Hepatocyte (in vitro differentiated cells): ENCODE results near the gene PRMT7. TPM values are rescaled to one million over a fixed set of nuclear protein-coding genes. Genes with fewer than 3 reads are reported as not detected.

Source experiments
- DNase-seq: peaks from one replicate; pipeline ENCODE4 v3.0.0-alpha.2; 2016; ENCODE audit warnings: low spot score
- H2AFZ ChIP-seq: fragments of 200-600 bp; sonication (generic); 2 replicates; pipeline ENCODE4 v1.6.0; 2016; ENCODE audit warnings: antibody characterized with exemption, mild to moderate bottlenecking
- H3K27ac ChIP-seq: fragments of 200-600 bp; sonication (generic); 2 replicates; pipeline ENCODE4 v1.5.1; 2016; ENCODE audit warnings: mild to moderate bottlenecking
- H3K27me3 ChIP-seq: fragments of 200-600 bp; sonication (generic); 2 replicates; pipeline ENCODE4 v1.6.1; 2016
- H3K36me3 ChIP-seq: fragments of 200-600 bp; sonication (generic); replicated peaks from 2 replicates; pipeline ENCODE4 v1.5.1; 2016; ENCODE audit warnings: low read depth; ENCODE audit not compliant: insufficient read depth
- H3K4me1 ChIP-seq: fragments of 200-600 bp; sonication (generic); 2 replicates; pipeline ENCODE4 v1.5.1; 2016; ENCODE audit warnings: mild to moderate bottlenecking, moderate library complexity; ENCODE audit not compliant: insufficient read depth
- H3K4me2 ChIP-seq: fragments of 200-600 bp; sonication (generic); 2 replicates; pipeline ENCODE4 v1.6.0; 2016
- H3K4me3 ChIP-seq: fragments of 200-600 bp; sonication (generic); 2 replicates; pipeline ENCODE4 v1.5.1; 2016; ENCODE audit warnings: mild to moderate bottlenecking
- H3K79me2 ChIP-seq: fragments of 200-600 bp; sonication (generic); 2 replicates; pipeline ENCODE4 v1.6.0; 2017; ENCODE audit warnings: mild to moderate bottlenecking
- H3K9me2 ChIP-seq: fragments of 200-600 bp; sonication (generic); replicated peaks from 2 replicates; pipeline ENCODE4 v1.6.0; 2017; ENCODE audit warnings: mild to moderate bottlenecking; ENCODE audit not compliant: insufficient read depth
- H3K9me3 ChIP-seq: fragments of 200-600 bp; sonication (generic); 2 replicates; pipeline ENCODE4 v1.5.1; 2016; ENCODE audit warnings: low read depth, mild to moderate bottlenecking
- H4K20me1 ChIP-seq: fragments of 200-600 bp; sonication (generic); 2 replicates; pipeline ENCODE4 v1.6.0; 2016; ENCODE audit warnings: mild to moderate bottlenecking; ENCODE audit not compliant: insufficient read depth, poor library complexity, severe bottlenecking
- CTCF ChIP-seq: fragments of 200-600 bp; sonication (generic); IDR thresholded peaks from 2 replicates; pipeline ENCODE4 v1.5.1; 2016; ENCODE audit warnings: antibody characterized with exemption, mild to moderate bottlenecking; ENCODE audit not compliant: poor library complexity
- EZH2 ChIP-seq: fragments of 200-600 bp; sonication (generic); IDR thresholded peaks from 2 replicates; pipeline ENCODE4 v1.6.1; 2016; ENCODE audit warnings: antibody characterized with exemption, mild to moderate bottlenecking, borderline replicate concordance
- EZH2phosphoT487 ChIP-seq: fragments of 200-600 bp; sonication (generic); IDR thresholded peaks from one replicate; pipeline ENCODE4 v1.6.1; 2018; ENCODE audit warnings: antibody characterized with exemption, mild to moderate bottlenecking, low read depth, moderate library complexity; ENCODE audit not compliant: unreplicated experiment, severe bottlenecking
- WGBS: methylation state at CpG from one replicate; pipeline ENCODE4 v1.1.6; 2016; ENCODE audit warnings: low lambda C conversion rate; ENCODE audit errors: missing lambda C conversion rate; 5-methylcytosine and 5-hydroxymethylcytosine counted together
- polyA plus RNA-seq: library from polyadenylated mRNA; unstranded; fragments of >200 nt; fragmentation: Nextera tagmentation; extraction: Ambion mirVana; gene quantifications from 2 replicates; pipeline ENCODE4 v1.2.1, GENCODE V29; 2016
- total RNA-seq: library from RNA; depleted of rRNA; stranded (reverse); fragments of >200 nt; gene quantifications from 2 replicates; pipeline ENCODE4 v1.2.3, GENCODE V29; 2014

Gene PRMT7
- total and polyA plus RNA-seq, 2 experiments from 2014 or later: 41.1 to 43.6 TPM

DNA sequence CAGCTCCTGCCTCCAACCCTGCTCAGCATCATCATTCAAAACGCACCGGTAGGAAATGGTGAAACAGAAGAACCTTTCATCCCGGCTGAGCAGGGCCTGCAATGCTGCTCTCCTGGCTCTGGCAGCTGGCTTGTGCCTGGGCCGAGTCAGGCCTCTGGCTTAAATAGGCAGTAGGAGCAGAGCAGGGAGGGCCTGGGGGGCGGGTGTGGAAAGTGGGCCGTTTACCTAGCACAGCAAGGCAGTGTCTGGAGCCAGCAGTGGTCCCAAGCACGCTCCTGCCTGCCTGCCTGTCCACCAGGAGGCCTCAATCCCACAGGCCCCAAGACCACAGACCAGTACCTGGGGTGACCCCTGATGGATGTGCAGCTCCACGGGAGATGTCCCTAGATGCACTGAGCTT lies 78.2 kb downstream of the PRMT7 start:
- WGBS: 71% methylated on average over 8 of the region's 8 CpGs
- Histone ChIP-seq H3K9me2 (no peaks in the 10 kb centered on the region), H4K20me1 (no peaks in the 10 kb centered on the region), H3K4me3 (no peak overlapping the region), H3K79me2 (no peaks in the 10 kb centered on the region), H2AFZ (no peak overlapping the region), H3K27me3 (no peaks in the 10 kb centered on the region), H3K4me1 (peaks cover 9% of the 10 kb centered on the region), H3K27ac (no peak overlapping the region), H3K36me3 (no peaks in the 10 kb centered on the region), H3K4me2 (no peak overlapping the region), H3K9me3 (no peaks in the 10 kb centered on the region)
- no peak for DNase-seq
- TF ChIP-seq EZH2 (no peak), CTCF (no peak), EZH2phosphoT487 (no peak)

GRCh38 chr16:68389750-68390371 lies 79.0 kb downstream of the PRMT7 start:
- peaks cover 9% of the 10 kb centered on the region for H3K4me1 ChIP-seq
- DNase-seq: no peak
- no peaks in the 10 kb centered on the region for H3K79me2 ChIP-seq
- WGBS: 72% methylated on average over 6 of the region's 6 CpGs
- no peak overlapping the region for H3K4me3 ChIP-seq
- H3K27me3 ChIP-seq: no peaks in the 10 kb centered on the region
- H2AFZ ChIP-seq: no peak overlapping the region
- H4K20me1 ChIP-seq: no peaks in the 10 kb centered on the region
- no peaks in the 10 kb centered on the region for H3K9me2 ChIP-seq
- H3K4me2 ChIP-seq: no peak overlapping the region
- no peak for TF ChIP-seq CTCF
- no peak for TF ChIP-seq EZH2
- no peak for TF ChIP-seq EZH2phosphoT487
- no peaks in the 10 kb centered on the region for H3K9me3 ChIP-seq
- H3K36me3 ChIP-seq: no peaks in the 10 kb centered on the region
- no peak overlapping the region for H3K27ac ChIP-seq

DNA sequence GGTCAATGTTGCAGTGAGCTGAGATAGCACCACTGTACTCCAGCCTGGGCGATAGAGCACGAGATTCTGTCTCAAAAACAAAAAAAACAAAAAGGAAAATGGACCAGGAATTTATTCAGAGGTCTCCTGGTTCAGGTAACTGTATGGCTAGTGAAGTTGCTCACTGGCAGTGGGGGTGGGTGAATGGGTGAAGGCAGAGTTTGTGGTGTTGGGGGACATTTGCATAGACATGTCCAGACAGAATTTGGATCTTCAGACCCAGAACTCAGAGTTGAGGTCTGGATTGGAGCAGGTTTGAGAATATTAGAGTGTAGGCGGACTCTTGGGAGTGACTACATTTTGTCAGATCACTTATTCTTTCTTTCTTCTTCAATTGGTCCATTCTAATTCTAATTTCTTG lies 82.5 kb downstream of the PRMT7 start:
- no peaks in the 10 kb centered on the region for H4K20me1 ChIP-seq
- H3K4me3 ChIP-seq: no peak overlapping the region
- TF ChIP-seq EZH2 (no peak), EZH2phosphoT487 (no peak), CTCF (no peak)
- no peaks in the 10 kb centered on the region for H3K4me1 ChIP-seq
- H3K36me3 ChIP-seq: no peaks in the 10 kb centered on the region
- no peaks in the 10 kb centered on the region for H3K9me2 ChIP-seq
- no peak overlapping the region for H2AFZ ChIP-seq
- no peak for DNase-seq
- no peaks in the 10 kb centered on the region for H3K9me3 ChIP-seq
- no peaks in the 10 kb centered on the region for H3K79me2 ChIP-seq
- no peak overlapping the region for H3K4me2 ChIP-seq
- 96% methylated on average over 3 of the region's 3 CpGs for WGBS
- no peaks in the 10 kb centered on the region for H3K27me3 ChIP-seq
- H3K27ac ChIP-seq: no peak overlapping the region
